ENCODE measurements around the gene IGFBP2.
A peak's percentile ranks its signal among the peaks of the same experiment; 100 is the strongest.

The IGFBP2 gene

DNA sequence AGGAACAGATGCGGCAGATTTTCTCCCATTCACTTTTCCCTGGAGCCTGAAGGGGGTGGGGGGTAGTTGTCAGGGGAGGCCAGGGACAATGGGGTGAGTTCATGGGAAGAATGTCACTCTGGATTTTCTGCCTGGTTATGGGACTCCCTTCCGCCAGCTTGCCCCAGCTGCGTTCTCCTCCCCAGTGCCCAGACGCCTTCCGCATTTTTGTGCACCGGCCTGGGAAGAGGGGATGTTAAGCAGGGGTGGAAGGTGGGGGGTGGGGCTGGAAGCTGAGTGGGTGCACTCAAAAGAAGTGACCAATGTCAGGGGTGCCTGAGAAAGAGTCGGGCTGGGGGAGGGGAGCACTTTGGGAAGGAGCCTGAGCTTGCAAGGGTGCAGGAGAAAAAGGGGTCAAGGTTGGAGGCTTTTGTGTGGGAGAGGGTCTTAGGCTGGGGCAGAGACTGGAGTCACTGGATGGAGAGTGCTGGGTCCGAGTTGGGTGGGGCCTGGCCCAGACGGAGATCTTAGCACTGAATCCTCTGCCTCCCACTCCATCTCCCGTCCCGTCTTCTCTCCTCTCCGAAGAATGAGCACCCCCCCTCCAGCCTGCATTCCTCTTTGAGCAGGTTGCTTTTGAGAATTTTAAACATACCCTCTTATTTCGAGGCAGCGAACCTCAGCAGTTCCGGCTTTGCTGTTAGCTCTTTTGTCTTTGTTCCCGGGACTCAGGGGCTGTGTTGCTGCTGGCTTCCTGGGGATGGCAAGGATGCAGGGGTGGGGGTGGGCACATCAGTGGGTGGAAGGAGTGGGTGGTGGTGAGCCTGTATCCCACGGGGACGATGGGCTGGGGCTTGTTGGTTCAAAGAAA is 2.7 kb downstream of the IGFBP2 start:
- no peak for FAIRE-seq
- TF ChIP-seq SPI1 (IDR thresholded peaks at IDR 0.05; ENCODE audit: low read depth, low read length): no peak
- TF ChIP-seq POLR2AphosphoS5 (IDR thresholded peaks at IDR 0.05; ENCODE audit: low read depth, low read length): no peak
- no peak for TF ChIP-seq PAX5 (IDR thresholded peaks at IDR 0.05; ENCODE audit: insufficient read depth, low read length, severe bottlenecking)
- no peak for TF ChIP-seq TAF1 (IDR thresholded peaks at IDR 0.05; ENCODE audit: low read depth, low read length)
- no peak for TF ChIP-seq POU2F2 (IDR thresholded peaks at IDR 0.05; ENCODE audit: low read depth, low read length)
- no peak for TF ChIP-seq POLR2A (IDR thresholded peaks at IDR 0.05; ENCODE audit: low read depth, low read length)
- DNase-seq (ENCODE audit: insufficient read length, low spot score): no peak

DNA sequence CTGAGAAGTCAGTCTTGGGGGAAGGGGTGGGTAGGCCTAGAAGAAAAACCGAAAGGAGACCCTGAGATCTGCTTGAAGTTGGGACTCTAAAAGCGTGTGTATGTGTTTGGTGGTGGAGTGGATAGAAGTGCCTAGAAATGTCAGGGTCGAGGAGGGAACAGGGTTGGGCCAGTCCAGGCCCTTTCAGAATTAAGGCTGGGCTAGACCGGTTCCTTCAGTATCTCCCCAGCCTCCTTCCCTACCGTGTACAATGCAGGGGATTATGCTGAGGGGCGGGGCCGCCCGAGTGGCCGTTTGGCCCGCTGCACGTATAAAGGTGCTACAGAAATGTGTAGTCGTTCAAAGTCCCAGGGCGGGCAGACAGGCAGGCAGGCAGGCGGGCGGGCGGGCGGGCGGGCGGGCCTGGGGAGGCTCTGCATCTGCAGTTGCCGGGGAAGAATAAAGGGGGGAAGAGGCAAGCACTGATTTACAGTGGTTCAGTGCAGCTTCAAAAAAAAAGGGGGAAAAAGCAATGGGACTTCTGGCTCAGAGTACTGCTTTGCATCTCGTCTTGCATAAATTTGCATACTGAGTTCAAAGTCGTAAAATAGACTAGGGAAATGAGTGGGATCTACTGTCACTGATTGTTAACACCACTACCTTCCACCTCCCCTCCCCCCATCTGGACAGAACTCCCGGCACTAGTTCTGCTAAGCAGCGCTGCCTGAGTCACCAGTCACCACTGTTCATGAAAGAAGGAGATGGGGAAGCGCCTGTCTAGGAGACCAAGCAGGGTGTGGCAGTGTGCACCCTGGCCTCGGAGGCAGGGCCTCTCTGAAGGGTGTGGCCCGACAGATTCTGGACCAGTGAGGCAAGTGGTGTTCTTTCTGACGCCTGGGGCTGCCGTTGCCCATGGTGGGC is 3.6 kb downstream of the IGFBP2 start:
- FAIRE-seq (no peak), DNase-seq (ENCODE audit: insufficient read length, low spot score) (no peak)
- TF ChIP-seq POU2F2 (IDR thresholded peaks at IDR 0.05; ENCODE audit: low read depth, low read length) (peak; percentile 85; the same call in 1 of the 2 replicates), SPI1 (IDR thresholded peaks at IDR 0.05; ENCODE audit: low read depth, low read length) (no peak), PAX5 (IDR thresholded peaks at IDR 0.05; ENCODE audit: insufficient read depth, low read length, severe bottlenecking) (no peak), POLR2AphosphoS5 (IDR thresholded peaks at IDR 0.05; ENCODE audit: low read depth, low read length) (no peak)

DNA sequence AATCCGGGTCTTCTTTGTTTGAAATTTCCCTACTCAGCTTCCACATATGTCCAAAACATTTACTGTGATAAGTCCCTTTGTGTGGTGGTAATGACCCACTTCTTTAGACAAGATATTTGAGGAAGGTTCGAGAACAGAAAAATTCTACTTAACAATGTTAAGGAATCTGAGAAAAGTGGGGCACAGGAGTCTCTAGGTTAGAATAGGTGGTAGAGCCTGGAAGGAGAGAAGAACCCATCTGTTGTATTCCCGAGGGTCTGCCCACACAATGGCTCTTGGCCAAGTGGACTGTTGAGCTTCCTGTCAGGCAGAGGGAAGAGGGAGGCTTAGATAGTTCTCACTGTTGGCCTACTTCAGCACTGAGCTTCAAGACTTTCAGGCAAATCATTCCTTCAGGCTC is 4.3 kb downstream of the IGFBP2 start:
- no peak for TF ChIP-seq POLR2AphosphoS5 (IDR thresholded peaks at IDR 0.05; ENCODE audit: low read depth, low read length)
- TF ChIP-seq POU2F2 (IDR thresholded peaks at IDR 0.05; ENCODE audit: low read depth, low read length): no peak
- TF ChIP-seq SPI1 (IDR thresholded peaks at IDR 0.05; ENCODE audit: low read depth, low read length): no peak
- TF ChIP-seq POLR2A (IDR thresholded peaks at IDR 0.05; ENCODE audit: low read depth, low read length): no peak
- no peak for TF ChIP-seq PAX5 (IDR thresholded peaks at IDR 0.05; ENCODE audit: insufficient read depth, low read length, severe bottlenecking)
- TF ChIP-seq TAF1 (IDR thresholded peaks at IDR 0.05; ENCODE audit: low read depth, low read length): no peak
- DNase-seq (ENCODE audit: insufficient read length, low spot score) (no peak), FAIRE-seq (no peak)

DNA sequence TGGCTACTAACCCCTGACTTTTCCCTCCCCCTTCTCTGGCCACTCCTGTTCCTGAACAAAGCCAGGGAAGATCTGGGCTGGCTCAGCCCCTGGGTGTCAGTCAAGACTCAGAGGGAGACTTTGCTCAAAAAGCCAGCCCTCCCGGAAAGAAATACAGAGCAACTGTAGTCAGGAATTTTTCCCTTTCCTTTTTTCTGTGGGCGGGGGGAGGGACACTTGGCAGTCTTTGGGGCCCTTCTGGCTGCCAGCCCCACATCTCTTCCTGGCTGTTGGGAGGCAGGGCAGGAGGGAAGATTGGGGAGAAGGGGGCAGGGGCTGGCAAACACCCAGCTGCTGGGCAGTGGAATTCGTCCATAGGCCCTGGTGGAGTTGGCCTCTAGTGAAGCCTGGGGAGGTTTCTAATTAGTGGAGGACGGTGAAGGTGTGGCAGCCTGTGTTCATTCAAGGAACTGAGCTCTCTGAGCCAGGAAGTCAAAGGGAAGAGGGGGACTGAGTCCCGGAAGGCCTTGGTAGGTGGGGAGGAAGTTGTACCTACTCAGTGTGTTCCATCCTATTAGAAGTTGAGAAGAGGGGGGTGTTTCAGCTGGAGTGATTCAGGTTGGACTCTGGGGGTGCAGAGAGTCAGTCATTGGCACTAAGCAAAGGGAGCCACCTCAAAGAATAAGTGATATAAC is 10.9 kb downstream of the IGFBP2 start:
- FAIRE-seq (no peak), DNase-seq (ENCODE audit: insufficient read length, low spot score) (no peak)
- TF ChIP-seq POLR2A (IDR thresholded peaks at IDR 0.05; ENCODE audit: low read depth, low read length) (no peak), PAX5 (IDR thresholded peaks at IDR 0.05; ENCODE audit: insufficient read depth, low read length, severe bottlenecking) (no peak), POLR2AphosphoS5 (IDR thresholded peaks at IDR 0.05; ENCODE audit: low read depth, low read length) (no peak), SPI1 (IDR thresholded peaks at IDR 0.05; ENCODE audit: low read depth, low read length) (no peak), POU2F2 (IDR thresholded peaks at IDR 0.05; ENCODE audit: low read depth, low read length) (no peak), TAF1 (IDR thresholded peaks at IDR 0.05; ENCODE audit: low read depth, low read length) (no peak)

DNA sequence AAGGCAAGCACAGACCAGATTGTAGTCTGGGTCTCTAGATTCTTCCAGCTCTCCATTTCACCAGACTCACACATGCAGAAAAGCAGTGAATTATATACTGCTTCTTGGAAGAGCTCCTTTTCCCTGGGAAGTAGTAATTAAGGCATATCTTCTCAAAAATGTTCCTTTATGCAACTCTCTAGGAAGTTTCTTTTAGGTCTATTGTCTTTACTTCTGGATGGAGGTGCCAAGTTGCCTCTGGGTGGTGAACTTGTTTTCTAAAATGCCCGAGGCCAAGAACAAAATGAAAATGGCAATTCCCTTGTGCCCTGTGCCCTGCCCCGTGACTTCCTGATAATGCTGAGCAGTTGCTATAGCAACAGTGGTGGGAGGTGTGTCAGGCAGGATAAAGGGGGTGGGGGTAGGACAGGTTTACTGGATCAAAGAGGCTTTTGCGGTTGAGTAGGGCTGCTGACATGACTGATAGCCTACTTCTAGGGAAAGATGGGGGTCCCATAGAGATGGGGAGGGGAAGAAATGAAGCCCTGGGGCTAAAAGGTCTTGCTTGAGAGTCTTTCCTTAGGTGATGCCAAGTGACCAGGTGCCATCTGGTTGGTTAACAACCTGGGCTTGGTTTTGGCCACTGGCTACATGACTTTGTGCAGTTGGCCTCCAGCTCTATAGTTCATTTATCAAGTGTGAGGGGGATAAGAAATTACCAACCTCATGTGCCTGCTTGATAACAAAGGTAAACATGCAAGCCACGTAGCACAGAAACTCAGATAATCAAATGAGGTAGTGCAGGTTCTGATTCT is 11.8 kb downstream of the IGFBP2 start:
- TF ChIP-seq SPI1 (IDR thresholded peaks at IDR 0.05; ENCODE audit: low read depth, low read length) (no peak), POLR2AphosphoS5 (IDR thresholded peaks at IDR 0.05; ENCODE audit: low read depth, low read length) (no peak), POLR2A (IDR thresholded peaks at IDR 0.05; ENCODE audit: low read depth, low read length) (no peak), TAF1 (IDR thresholded peaks at IDR 0.05; ENCODE audit: low read depth, low read length) (no peak), PAX5 (IDR thresholded peaks at IDR 0.05; ENCODE audit: insufficient read depth, low read length, severe bottlenecking) (no peak), POU2F2 (IDR thresholded peaks at IDR 0.05; ENCODE audit: low read depth, low read length) (no peak)
- no peak for FAIRE-seq
- no peak for DNase-seq (ENCODE audit: insufficient read length, low spot score)

DNA sequence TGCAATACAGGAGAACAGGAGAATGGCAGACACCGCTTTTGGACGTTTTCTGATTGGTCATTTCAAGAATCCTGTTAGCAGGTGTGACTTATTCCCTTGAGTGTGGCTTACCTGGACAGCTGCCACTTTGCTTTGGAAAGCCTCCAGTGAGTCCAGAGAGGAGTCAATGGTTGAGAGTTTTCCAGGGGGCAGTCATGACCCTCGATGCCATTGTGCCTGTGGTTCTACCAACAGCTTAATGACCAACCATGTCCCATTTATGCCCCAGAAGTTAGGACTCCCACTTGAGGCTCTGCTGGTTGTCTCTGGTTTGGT is 12.4 kb downstream of the IGFBP2 start:
- no peak for TF ChIP-seq SPI1 (IDR thresholded peaks at IDR 0.05; ENCODE audit: low read depth, low read length)
- no peak for TF ChIP-seq POLR2A (IDR thresholded peaks at IDR 0.05; ENCODE audit: low read depth, low read length)
- TF ChIP-seq POU2F2 (IDR thresholded peaks at IDR 0.05; ENCODE audit: low read depth, low read length): no peak
- no peak for TF ChIP-seq POLR2AphosphoS5 (IDR thresholded peaks at IDR 0.05; ENCODE audit: low read depth, low read length)
- TF ChIP-seq TAF1 (IDR thresholded peaks at IDR 0.05; ENCODE audit: low read depth, low read length): no peak
- TF ChIP-seq PAX5 (IDR thresholded peaks at IDR 0.05; ENCODE audit: insufficient read depth, low read length, severe bottlenecking): no peak
- FAIRE-seq (no peak), DNase-seq (ENCODE audit: insufficient read length, low spot score) (no peak)

DNA sequence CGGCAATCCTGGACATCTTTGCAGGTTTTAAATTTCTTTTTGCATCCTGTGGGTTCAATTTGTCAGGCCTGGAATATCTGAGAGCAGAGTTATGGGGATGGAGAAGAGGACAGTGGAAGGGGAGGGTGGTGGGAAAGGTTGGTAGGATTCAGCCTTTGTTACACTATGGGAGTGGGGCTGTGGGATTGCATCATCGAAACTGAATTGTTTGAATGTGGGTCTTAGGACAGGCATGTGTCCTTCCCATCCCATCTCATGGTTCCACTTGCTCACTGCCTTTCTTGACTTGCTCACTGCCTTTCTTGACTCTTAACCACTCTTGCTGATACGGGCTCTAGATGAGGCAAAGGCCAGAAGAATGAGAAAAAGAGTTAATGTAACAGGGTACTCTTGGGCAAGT is 12.9 kb downstream of the IGFBP2 start:
- TF ChIP-seq SPI1 (IDR thresholded peaks at IDR 0.05; ENCODE audit: low read depth, low read length) (no peak), TAF1 (IDR thresholded peaks at IDR 0.05; ENCODE audit: low read depth, low read length) (no peak), POLR2AphosphoS5 (IDR thresholded peaks at IDR 0.05; ENCODE audit: low read depth, low read length) (no peak), POU2F2 (IDR thresholded peaks at IDR 0.05; ENCODE audit: low read depth, low read length) (no peak), POLR2A (IDR thresholded peaks at IDR 0.05; ENCODE audit: low read depth, low read length) (no peak), PAX5 (IDR thresholded peaks at IDR 0.05; ENCODE audit: insufficient read depth, low read length, severe bottlenecking) (no peak)
- FAIRE-seq (no peak), DNase-seq (ENCODE audit: insufficient read length, low spot score) (no peak)

DNA sequence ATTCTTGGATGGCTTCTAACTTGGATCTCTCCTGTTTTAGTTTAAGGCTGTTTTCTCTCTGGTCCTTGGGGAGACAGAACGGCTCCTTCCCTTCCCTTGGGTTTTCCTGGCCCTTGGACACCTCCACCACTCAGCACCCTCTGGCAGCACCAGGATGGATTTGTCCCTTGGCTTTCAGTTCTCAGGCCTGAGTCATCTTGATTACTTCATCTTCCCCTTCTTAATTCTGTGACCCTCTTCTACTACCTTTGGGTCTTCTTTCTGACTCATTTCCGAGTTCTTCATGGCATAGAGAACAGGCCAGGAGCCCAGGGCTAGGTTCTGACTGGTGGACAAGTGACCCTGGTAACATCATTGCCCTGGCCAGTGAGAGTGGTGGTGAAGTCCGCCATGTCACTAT is 14.9 kb downstream of the IGFBP2 start:
- FAIRE-seq: no peak
- no peak for DNase-seq (ENCODE audit: insufficient read length, low spot score)
- TF ChIP-seq POU2F2 (IDR thresholded peaks at IDR 0.05; ENCODE audit: low read depth, low read length) (no peak), PAX5 (IDR thresholded peaks at IDR 0.05; ENCODE audit: insufficient read depth, low read length, severe bottlenecking) (no peak), POLR2A (IDR thresholded peaks at IDR 0.05; ENCODE audit: low read depth, low read length) (no peak), TAF1 (IDR thresholded peaks at IDR 0.05; ENCODE audit: low read depth, low read length) (no peak), SPI1 (IDR thresholded peaks at IDR 0.05; ENCODE audit: low read depth, low read length) (no peak), POLR2AphosphoS5 (IDR thresholded peaks at IDR 0.05; ENCODE audit: low read depth, low read length) (no peak)

All from GM12891 (cell line).